GM21360 (cell line): ENCODE results near the gene CMYA5.
"Not testable (repeated sequence)": the region's sequence is repeated elsewhere in the genome, so short reads cannot be mapped to it uniquely, and the experiment has no call there.

Experiments
- ATAC-seq: cut with Tn5 transposase; IDR thresholded peaks from one replicate; pipeline ENCODE4 v1.9.1; 2021; ENCODE audit warnings: mild to moderate bottlenecking, moderate library complexity; ENCODE audit not compliant: unreplicated experiment

CMYA5 gene

GRCh38 chr5:79702606-79703380, 13.2 kb downstream of the CMYA5 start:
- no peak for ATAC-seq

DNA sequence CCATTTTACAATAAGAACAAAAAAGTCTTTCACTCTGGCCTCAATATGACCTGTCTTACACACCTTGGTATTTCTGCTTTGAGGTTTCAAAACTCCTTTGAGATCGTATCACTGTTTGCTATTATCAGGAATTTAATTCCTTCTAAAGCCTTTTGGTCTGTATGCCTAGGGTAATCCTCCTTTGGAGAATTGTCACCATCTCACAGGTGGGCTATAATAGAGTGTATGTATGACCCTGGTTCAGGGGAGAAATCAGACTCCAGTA, 13.7 kb downstream of the CMYA5 start:
- no peak for ATAC-seq

DNA sequence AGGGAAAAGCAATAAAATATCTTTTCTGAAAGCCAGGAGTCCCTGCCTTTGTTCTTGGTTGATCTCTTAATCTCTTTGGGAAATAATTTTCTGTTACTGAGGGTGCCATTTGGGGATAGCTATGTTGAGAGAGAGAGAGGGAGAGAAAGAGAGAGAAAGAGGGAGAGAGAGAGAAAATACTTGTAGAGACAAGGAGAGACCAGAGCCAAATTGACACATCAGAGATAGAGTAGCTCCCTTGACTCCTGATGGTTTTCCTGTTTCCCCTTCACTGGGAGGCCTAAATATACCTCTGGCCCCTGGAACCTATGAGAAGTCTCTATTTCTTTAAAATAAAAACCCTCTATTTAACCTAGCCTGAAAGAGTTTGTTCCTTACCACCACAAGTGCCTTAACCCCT, 14.9 kb downstream of the CMYA5 start:
- ATAC-seq: no peak

DNA sequence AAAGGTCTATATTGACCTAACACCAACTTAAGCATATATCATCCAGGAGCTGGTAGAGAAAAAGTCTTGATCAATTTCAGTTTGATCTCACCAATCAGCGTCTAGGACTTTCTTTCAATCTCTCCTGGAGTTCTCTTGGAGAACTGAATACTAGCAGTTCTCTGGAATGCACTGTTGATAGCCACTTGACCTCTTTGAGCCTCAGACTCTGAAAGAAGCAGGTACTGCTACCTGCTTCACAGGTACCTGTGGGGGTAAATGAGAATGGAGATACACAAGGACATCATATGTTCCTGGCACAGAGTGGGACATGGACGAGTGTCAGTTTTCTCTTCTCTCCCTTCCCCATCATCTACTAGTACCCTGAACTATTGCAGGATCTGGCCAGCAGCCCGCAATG, 16.0 kb downstream of the CMYA5 start:
- no peak for ATAC-seq

DNA sequence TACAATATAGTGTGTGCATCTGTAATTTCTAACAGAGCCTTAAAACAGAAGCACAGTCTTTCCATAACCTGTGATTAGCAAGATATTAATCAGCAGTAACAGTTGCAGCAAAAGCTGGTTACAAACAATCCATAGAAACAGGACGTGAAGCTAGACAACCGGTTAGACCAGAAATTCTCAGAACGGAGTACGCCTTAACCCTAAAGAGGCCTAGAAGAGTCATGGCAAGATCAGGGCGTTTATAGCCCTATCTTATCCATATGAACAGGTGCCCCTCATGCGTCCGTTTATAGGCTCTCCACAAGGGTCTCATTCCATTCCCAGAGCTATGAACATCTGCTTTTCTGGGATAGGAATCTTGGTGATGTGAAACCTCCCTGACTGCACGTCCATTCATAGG, 16.7 kb downstream of the CMYA5 start:
- not testable (repeated sequence) for ATAC-seq

GRCh38 chr5:79707535-79707934, 17.9 kb downstream of the CMYA5 start:
- ATAC-seq: no peak

DNA sequence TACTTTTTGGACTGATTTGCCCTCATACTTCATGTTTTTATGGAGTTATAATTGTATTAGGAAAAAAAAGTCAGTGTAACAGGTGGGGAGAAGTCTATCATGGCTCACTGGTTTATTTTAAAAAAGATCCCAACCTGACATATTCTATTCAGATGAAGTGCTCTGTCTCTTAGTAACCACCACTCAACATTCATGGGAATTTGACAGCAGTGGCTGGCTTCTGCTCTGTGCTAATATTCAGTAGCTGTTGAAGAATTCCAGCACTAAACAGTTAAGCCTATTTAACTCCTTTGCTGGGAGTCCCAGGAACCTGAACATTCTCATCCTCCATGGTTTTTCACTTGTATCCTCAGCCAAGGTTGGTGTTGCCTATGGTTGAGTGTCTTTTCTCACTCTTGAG, 23.1 kb downstream of the CMYA5 start:
- ATAC-seq: no peak

- no peak for ATAC-seq
These were observed 24.1 kb downstream of the CMYA5 start for GRCh38 chr5:79713727-79714126.

DNA sequence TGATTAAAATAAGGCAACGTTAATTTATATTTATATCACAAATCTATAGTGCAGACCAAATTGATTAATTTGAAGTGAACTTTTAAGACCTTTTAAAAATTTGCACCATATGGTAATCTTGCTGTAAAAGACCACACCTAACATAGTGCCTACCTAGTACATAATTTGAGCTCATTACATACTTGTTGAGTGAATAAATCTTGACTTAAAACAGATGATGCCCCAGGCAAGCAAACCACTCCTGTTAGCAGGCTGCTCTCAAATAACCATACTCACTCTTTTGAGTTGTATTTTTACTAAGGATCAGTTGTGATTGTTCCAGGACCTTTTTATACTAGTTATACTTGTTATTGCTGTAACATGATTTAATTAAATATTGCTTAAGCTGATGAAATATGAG, 27.2 kb downstream of the CMYA5 start:
- no peak for ATAC-seq

DNA sequence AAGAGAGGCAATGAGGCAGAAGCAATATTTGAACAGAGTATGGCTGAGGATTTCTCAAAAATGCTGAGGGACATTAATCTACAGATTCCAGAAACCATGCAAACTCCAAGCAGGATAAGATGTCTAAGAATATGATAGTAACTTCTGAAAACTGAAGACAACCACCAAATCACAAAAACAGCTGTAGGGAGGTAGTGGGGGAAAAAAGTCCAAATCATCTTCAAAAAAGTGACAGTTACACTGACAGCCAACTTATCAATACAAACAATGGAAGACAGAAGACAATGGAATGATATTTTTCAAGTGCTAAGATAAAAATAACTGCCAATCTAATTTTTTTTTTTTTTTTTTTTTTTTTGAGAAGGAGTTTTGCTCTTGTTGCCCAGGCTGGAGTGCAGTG, 30.5 kb downstream of the CMYA5 start:
- no peak for ATAC-seq

DNA sequence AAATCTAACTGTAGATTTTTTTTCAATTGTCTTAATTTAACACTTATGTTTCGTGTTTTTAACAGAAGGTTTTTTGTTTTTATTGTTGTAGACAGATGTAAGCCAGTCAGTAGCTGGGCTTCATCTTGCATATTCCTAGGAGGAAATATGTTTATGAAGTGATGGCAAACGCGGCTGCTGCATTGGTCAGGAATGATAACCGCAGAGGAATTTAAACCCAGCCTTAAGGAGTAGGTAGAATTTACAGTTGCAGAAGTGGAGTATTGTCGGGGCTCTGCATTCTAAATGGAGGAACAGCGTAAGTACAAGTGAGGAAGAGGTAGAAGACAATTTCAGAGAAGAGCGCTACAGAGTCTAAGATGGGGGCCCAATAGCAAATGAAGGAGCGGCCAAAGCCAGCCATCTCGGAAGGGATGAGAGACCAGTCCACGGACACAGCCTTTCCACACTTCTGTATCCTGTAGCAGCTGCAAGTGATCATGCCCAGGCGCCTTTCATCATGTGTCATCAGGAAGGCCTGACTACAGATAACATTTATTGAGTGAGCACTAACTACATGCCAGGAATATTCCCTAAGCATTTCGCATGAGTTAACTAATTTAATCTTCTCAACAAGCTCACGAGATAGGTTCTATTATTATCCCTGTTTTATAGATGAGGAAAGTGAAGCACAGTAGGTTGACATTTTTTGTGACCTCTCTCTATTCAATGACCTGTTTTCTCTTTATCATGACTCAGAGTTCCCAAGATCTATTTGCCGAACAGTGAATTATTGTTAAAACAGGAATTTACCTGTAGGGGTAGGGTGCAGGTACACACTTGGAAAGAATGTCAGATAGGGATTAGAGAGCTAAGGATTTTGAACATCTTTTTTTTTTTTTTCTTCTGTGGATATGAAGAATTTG, 38.1 kb downstream of the CMYA5 start:
- no peak for ATAC-seq

DNA sequence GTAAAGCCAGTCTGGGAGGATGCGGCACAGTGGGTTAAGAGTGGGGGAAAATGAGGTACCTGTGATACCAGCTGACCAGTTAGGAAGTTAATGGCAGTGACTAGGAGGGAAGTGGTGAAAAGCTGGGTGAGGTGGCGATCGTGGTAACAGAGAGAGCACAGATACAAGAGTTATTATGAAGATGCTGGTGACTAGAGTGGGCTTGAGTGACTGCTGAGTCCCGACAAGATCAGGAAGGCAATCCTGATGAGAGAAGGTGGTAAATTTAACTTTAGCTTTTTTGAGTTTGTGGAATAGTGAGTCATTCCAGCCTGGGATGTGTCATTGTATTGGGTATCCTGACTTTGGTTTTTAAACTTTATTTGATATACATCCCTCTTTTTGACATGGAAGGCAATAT, 38.8 kb downstream of the CMYA5 start:
- no peak for ATAC-seq

GRCh38 chr5:79729679-79730078, 40.0 kb downstream of the CMYA5 start:
- ATAC-seq: no peak

- ATAC-seq: no peak
These were observed 40.9 kb downstream of the CMYA5 start for GRCh38 chr5:79730564-79730963.

DNA sequence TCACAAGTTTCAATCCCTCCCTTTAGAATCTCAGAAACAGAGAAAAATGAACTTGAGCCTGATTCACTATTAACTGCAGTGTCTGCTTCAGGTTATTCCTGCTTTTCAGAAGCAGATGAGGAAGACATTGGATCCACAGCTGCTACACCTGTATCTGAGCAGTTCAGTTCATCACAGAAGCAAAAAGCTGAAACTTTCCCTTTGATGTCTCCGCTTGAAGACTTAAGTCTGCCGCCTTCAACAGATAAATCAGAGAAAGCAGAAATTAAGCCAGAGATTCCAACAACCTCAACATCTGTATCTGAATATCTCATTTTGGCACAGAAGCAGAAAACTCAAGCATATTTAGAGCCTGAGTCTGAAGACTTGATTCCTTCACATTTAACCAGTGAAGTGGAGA, 42.1 kb downstream of the CMYA5 start:
- no peak for ATAC-seq

GRCh38 chr5:79736528-79737514, 47.2 kb downstream of the CMYA5 start:
- ATAC-seq: no peak

GRCh38 chr5:79738349-79738748, 48.7 kb downstream of the CMYA5 start:
- ATAC-seq: no peak

DNA sequence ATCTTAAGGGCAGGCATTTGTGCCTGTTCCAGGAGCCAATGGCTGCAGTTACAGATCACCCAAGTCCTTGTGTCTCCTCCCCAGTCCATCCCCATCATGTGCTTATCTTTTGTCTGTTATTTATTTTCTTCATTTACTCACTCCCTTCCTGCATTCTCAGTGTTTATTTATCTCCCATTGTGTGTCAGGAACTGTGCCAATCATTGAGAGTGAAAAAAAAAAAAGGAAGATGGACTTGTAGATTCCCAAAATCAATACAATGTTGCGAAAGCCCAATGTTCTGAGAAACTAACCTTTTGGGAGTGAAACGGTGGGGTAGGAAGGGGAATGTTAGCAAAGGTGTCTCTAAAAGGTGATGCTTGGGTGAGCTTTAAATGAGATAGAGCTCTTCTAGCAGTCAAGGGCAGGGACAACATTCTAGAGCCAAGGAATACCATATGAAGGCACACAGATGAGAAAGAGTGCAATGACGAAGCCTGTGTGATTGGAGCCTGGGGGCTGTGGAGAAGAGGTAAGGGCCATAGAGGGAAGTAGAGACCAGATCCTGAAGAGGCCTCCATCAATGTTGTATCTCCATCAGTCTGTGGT, 53.0 kb downstream of the CMYA5 start:
- ATAC-seq: no peak

GRCh38 chr5:79743846-79744605, 54.4 kb downstream of the CMYA5 start:
- ATAC-seq: no peak

GRCh38 chr5:79745255-79745654, 55.6 kb downstream of the CMYA5 start:
- no peak for ATAC-seq
